HG03520 (cell line): ENCODE data around the gene SUMO2.

Source experiments
- ATAC-seq: cut with Tn5 transposase; IDR thresholded peaks from one replicate; pipeline ENCODE4 v1.9.1; 2021; ENCODE audit warnings: mild to moderate bottlenecking, moderate library complexity; ENCODE audit not compliant: unreplicated experiment

The SUMO2 gene

DNA sequence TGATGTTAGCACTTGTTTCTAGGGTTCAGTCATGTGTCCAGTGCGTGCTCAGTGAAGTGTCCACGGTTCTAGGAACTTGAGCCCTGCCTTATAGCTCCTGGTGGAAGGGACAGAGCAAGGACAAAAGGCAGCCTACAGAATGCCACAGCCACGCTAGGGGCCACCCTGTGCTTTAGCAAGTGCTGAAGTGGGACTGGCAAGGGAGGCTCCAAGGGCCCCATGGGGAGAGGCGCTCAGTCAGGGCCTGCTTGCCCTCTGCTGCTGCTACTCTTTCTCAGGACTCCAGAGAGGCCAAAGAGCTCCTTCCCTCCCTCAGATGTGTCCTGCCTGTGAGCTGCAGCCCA lies 58.0 kb downstream of the SUMO2 start:
- ATAC-seq, result no peak

DNA sequence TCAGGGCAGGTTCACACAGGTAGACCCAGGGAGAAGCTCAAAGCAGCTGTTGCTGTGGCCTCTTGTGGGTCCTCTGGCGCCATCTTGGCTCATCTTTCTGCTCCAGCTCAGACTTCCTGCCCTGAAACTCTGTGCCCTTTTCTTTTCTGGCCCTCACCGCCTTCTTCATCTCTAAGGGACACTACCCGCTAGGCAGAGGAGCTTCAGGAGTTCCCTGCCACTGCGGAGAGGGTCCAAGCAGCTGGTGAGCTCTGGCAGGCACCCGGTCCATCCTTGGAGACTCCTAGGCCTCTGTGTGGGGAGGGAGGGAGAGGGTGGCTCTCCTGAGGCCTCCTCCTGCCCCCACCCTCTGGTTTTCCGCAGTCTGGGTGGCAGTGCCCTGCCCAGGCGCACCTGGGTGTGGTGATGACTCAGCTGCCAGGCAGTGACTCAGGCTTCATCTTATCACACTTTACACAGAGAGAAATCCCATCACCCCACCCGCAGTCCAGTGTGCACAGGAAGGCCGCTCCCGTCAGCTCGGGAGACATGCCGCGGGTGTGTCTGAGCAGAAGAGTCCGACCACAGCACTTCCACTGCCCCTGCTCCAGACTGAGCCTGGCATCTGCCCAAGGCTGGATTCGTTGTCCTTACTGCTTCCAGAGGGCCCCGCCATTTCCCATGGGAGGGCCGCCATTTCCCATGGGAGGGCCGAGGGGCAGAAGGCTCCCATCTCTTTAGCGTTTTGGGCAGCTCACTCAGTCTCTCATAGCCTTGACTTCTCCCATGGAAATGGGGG lies 58.5 kb downstream of the SUMO2 start:
- ATAC-seq, result no peak

DNA sequence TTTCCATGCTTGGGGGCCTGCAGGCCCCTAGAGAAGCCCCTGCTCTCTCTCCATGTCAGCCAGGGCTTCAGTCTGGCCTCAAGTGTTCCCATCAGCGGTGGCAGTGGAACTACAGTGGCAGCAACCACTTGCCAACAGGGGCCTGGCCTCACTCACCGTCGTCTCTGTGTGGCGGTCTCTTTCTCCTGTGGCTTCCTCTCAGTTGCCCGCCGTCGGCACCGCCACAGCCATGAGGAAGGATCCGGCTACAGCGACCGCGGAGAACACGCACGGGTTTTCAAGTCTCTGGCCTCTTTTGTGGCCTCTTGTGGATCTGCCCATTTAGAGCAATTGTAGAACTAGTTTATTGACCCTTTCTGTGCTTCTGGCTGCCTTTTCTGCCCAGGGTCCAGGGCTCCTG lies 64.5 kb downstream of the SUMO2 start:
- ATAC-seq, result no peak

DNA sequence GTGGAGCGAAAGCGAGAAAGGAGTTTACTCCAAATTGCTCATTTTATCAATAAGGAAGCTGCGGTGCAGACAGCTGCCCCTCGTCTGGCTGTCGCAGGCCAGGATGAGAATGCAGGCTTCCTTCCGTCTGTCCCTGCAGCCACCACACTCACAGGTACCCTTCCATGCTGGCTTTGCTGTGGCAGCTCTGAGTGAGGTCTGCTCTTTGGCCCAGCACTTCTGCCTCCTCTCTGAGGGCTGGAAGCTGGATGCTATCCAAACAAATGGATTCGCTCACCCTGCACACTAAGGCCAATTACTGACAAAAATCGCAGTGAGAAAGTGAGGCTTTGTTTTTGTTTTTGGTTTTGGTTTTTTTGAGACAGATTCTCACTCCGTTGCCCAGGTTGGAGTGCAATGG lies 66.0 kb downstream of the SUMO2 start:
- ATAC-seq, result no peak
